Body of pancreas (tissue), 4 donors: ENCODE data around the gene TMEM151A.

Experiments used
- POLR2A ChIP-seq, 3 donors: fragments of 450-650 bp; IDR thresholded peaks; one replicate each; pipeline ENCODE4 v1.6.1; 2016; ENCODE audit warnings: antibody characterized with exemption in 3 of 3, mild to moderate bottlenecking in 2 of 3
- TF ChIP-seq, protein P1 (sequence below), 7 experiments: fragments of 450-650 bp in 4 of 7; fragments of 200-600 bp in 3 of 7; sonication (generic) in 3 of 7; IDR thresholded peaks; one replicate each; pipeline ENCODE4 v1.5.1; 2016 to 2019; ENCODE audit warnings: antibody characterized with exemption in 7 of 7

DNA sequence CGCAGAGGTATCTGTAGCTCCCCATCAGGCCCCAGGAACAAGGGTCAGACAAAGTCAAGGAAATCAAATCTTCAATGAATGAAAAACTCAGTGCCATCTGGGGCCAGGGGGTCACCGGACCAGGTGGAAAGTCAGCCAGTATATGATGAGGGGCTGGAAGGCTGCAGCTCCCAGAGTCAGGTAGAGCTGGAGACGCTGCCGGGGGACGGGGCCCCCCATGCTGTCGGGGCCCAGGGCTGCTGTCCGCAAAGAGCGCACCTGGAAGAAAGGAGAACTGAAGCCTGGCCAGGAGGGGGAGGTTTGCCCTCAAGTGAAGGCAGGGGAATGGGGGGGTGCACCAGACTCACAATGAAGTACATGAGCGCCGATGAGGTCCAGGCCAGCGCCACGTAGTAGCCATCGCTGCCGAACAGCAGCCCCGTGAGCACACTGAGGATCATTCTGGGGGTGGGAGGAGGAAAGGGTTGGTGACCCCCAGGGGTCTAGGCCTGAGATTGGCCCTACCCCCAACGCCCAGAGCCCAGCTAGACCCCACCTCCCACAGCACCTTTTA lies 7.1 kb upstream of the TMEM151A start:
- TF ChIP-seq, protein P1, sequence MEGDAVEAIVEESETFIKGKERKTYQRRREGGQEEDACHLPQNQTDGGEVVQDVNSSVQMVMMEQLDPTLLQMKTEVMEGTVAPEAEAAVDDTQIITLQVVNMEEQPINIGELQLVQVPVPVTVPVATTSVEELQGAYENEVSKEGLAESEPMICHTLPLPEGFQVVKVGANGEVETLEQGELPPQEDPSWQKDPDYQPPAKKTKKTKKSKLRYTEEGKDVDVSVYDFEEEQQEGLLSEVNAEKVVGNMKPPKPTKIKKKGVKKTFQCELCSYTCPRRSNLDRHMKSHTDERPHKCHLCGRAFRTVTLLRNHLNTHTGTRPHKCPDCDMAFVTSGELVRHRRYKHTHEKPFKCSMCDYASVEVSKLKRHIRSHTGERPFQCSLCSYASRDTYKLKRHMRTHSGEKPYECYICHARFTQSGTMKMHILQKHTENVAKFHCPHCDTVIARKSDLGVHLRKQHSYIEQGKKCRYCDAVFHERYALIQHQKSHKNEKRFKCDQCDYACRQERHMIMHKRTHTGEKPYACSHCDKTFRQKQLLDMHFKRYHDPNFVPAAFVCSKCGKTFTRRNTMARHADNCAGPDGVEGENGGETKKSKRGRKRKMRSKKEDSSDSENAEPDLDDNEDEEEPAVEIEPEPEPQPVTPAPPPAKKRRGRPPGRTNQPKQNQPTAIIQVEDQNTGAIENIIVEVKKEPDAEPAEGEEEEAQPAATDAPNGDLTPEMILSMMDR (IDR thresholded peaks at IDR 0.05), result no peak
- TF ChIP-seq POLR2A (IDR thresholded peaks at IDR 0.05), result no peak
